SK-N-SH (cell line): Measurements from ENCODE around the gene POU2F1. TPM values are rescaled to one million over a fixed set of nuclear protein-coding genes. Genes with fewer than 3 reads are reported as not detected.

Experiments
- CTCF ChIA-PET: fragments of 300-600, 350-600 bp; formaldehyde crosslinking; extraction: SDS; loops from one replicate; lab custom pipeline; 2021; lab: Yijun Ruan, JAX
- POLR2A ChIA-PET: fragments of 350-600 bp; sonication (Branson Sonifier 250); formaldehyde crosslinking; extraction: SDS; loops from one replicate; lab custom pipeline; 2020; ENCODE audit warnings: antibody characterized with exemption, inconsistent platforms; lab: Yijun Ruan, JAX
- DNase-seq: peaks from one replicate; pipeline ENCODE4 v3.0.0; 2012
- H2AFZ ChIP-seq: fragments of 200-600 bp; sonication (generic); 2 replicates; pipeline ENCODE4 v1.8.1; 2016; ENCODE audit warnings: antibody characterized with exemption, mild to moderate bottlenecking, low read depth
- H3F3A ChIP-seq: fragments of 200-600 bp; sonication (generic); replicated peaks from 2 replicates; pipeline ENCODE3; 2016; ENCODE audit warnings: antibody characterized with exemption, mild to moderate bottlenecking; ENCODE audit not compliant: insufficient read depth
- H3K27ac ChIP-seq, 2 experiments: fragments of 200-500 bp in 1 of 2; fragments of 200-600 bp in 1 of 2; sonication (Bioruptor generic) in 1 of 2; sonication (generic), shearing (Covaris generic) in 1 of 2; 2 replicates each; pipeline versions ENCODE4 v1.5.1 to v1.6.1; 2014 to 2016; ENCODE audit warnings: low read depth in 2 of 2, inconsistent platforms in 1 of 2, low read length in 1 of 2, mild to moderate bottlenecking in 1 of 2, mixed read lengths in 1 of 2
- H3K27me3 ChIP-seq: fragments of 200-600 bp; sonication (generic), shearing (Covaris generic); 2 replicates; pipeline ENCODE4 v1.6.1; 2016; ENCODE audit warnings: mixed run types; ENCODE audit not compliant: insufficient read depth
- H3K36me3 ChIP-seq, 2 experiments: fragments of 200-500 bp in 1 of 2; fragments of 200-600 bp in 1 of 2; sonication (Bioruptor generic) in 1 of 2; sonication (generic) in 1 of 2; replicated peaks in 1 of 2; 2 replicates each; pipeline versions ENCODE3 to v1.5.1; 2014 to 2016; ENCODE audit warnings: low read length in 1 of 2, mild to moderate bottlenecking in 1 of 2; ENCODE audit not compliant: insufficient read depth in 2 of 2, control insufficient read depth in 1 of 2
- H3K4me1 ChIP-seq, 2 experiments: fragments of 200-500 bp in 1 of 2; fragments of 200-600 bp in 1 of 2; sonication (Bioruptor generic) in 1 of 2; sonication (generic), shearing (Covaris generic) in 1 of 2; 2 replicates each; pipeline versions ENCODE4 v1.5.1 to v1.6.1; 2014 to 2016; ENCODE audit warnings: low read depth in 1 of 2, low read length in 1 of 2, mixed run types in 1 of 2; ENCODE audit not compliant: insufficient read depth in 2 of 2, control insufficient read depth in 1 of 2
- H3K4me2 ChIP-seq: fragments of 200-600 bp; sonication (generic), shearing (Covaris generic); 2 replicates; pipeline ENCODE4 v1.6.1; 2017; ENCODE audit warnings: mixed run types
- H3K4me3 ChIP-seq, 2 experiments: fragments of 200-500 bp in 1 of 2; fragments of 200-600 bp in 1 of 2; sonication (Bioruptor generic) in 1 of 2; sonication (generic), shearing (Covaris generic) in 1 of 2; 2 replicates each; pipeline versions ENCODE4 v1.5.1 to v1.8.1; 2014 to 2016; ENCODE audit warnings: low read depth in 2 of 2, inconsistent platforms in 1 of 2, low read length in 1 of 2, mild to moderate bottlenecking in 1 of 2, mixed read lengths in 1 of 2, moderate library complexity in 1 of 2
- H3K79me2 ChIP-seq: fragments of 200-600 bp; sonication (generic); 2 replicates; pipeline ENCODE4 v1.8.1; 2017; ENCODE audit warnings: mild to moderate bottlenecking; ENCODE audit not compliant: insufficient read depth
- H3K9ac ChIP-seq: fragments of 200-600 bp; sonication (generic); 2 replicates; pipeline ENCODE4 v1.6.1; 2017; ENCODE audit warnings: mixed run types
- H3K9me2 ChIP-seq: fragments of 200-600 bp; sonication (generic); 2 replicates; pipeline ENCODE4 v1.6.1; 2017; ENCODE audit warnings: mixed run types
- H3K9me3 ChIP-seq: fragments of 200-600 bp; sonication (generic); 2 replicates; pipeline ENCODE4 v1.6.1; 2017; ENCODE audit warnings: mixed run types, mild to moderate bottlenecking, moderate library complexity
- H4K20me1 ChIP-seq: fragments of 200-600 bp; sonication (generic); 2 replicates; pipeline ENCODE4 v1.6.1; 2017; ENCODE audit warnings: mild to moderate bottlenecking, mixed run types; ENCODE audit not compliant: insufficient read depth
- EZH2phosphoT487 ChIP-seq: fragments of 200-600 bp; sonication (generic); IDR thresholded peaks from 2 replicates; pipeline ENCODE4 v1.6.1; 2017; ENCODE audit warnings: low read depth, mixed run types, mild to moderate bottlenecking, antibody characterized with exemption, moderate library complexity, borderline replicate concordance
- FOXJ3 ChIP-seq: sonication (generic); formaldehyde crosslinking; IDR thresholded peaks from 2 replicates; pipeline ENCODE4 v1.5.1; 2020; ENCODE audit warnings: mild to moderate bottlenecking, missing genetic modification reagents
- FOXM1 ChIP-seq: IDR thresholded peaks from 2 replicates; pipeline ENCODE4 v1.4.0; 2012; ENCODE audit warnings: low read depth, mild to moderate bottlenecking
- IRF3 ChIP-seq: fragments of 150-350 bp; IDR thresholded peaks from 2 replicates; pipeline ENCODE4 v1.6.1; 2016; ENCODE audit warnings: mild to moderate bottlenecking, low read depth, low read length
- MAX ChIP-seq: IDR thresholded peaks from 2 replicates; pipeline ENCODE4 v1.4.0; 2012; ENCODE audit warnings: low read depth
- MXI1 ChIP-seq: IDR thresholded peaks from 2 replicates; pipeline ENCODE4 v1.6.1; 2012; ENCODE audit warnings: mild to moderate bottlenecking, low read depth, low read length, improper control_type of control experiment
- NRF1 ChIP-seq: IDR thresholded peaks from 2 replicates; pipeline ENCODE4 v1.6.1; 2012; ENCODE audit warnings: low read depth, mild to moderate bottlenecking, low read length
- PBX3 ChIP-seq: IDR thresholded peaks from 2 replicates; pipeline ENCODE4; 2012
- POLR2AphosphoS5 ChIP-seq: IDR thresholded peaks from 2 replicates; pipeline ENCODE4 v1.6.1; 2012; ENCODE audit warnings: low read depth, low read length
- RFX5 ChIP-seq: IDR thresholded peaks from 2 replicates; pipeline ENCODE4 v1.6.1; 2012; ENCODE audit warnings: mild to moderate bottlenecking, improper control_type of control experiment, low read length
- SIN3A ChIP-seq: IDR thresholded peaks from 2 replicates; pipeline ENCODE4 v1.6.1; 2012; ENCODE audit warnings: low read depth, mild to moderate bottlenecking, low read length, moderate library complexity, borderline replicate concordance
- SMC3 ChIP-seq: IDR thresholded peaks from 2 replicates; pipeline ENCODE4 v1.6.1; 2012; ENCODE audit warnings: low read depth, low read length, improper control_type of control experiment
- TAF1 ChIP-seq: IDR thresholded peaks from 2 replicates; pipeline ENCODE4 v1.6.1; 2012; ENCODE audit warnings: low read depth, mild to moderate bottlenecking, low read length, moderate library complexity, borderline replicate concordance
- TCF12 ChIP-seq: IDR thresholded peaks from 2 replicates; pipeline ENCODE4 v1.4.0; 2012
- WGBS: methylation state at CpG from one replicate; pipeline ENCODE4 v1.1.6; 2017; ENCODE audit warnings: low lambda C conversion rate; 5-methylcytosine and 5-hydroxymethylcytosine counted together
- polyA plus RNA-seq, 3 experiments: library from polyadenylated mRNA; depleted of rRNA; stranded (reverse); fragments of >200 nt; gene quantifications; 2 replicates each; pipeline ENCODE4 v1.2.3, GENCODE V29; 2012
- TF ChIP-seq, protein P1 (sequence below): fragments of 150-350 bp; IDR thresholded peaks from 2 replicates; pipeline ENCODE4 v1.6.1; 2017; ENCODE audit warnings: antibody characterized with exemption, low read length, low read depth, borderline replicate concordance

POU2F1 gene
- polyA plus RNA-seq, 1 of the 3 experiments (the other 2 are of a cell fraction) = 1.2 TPM

DNA sequence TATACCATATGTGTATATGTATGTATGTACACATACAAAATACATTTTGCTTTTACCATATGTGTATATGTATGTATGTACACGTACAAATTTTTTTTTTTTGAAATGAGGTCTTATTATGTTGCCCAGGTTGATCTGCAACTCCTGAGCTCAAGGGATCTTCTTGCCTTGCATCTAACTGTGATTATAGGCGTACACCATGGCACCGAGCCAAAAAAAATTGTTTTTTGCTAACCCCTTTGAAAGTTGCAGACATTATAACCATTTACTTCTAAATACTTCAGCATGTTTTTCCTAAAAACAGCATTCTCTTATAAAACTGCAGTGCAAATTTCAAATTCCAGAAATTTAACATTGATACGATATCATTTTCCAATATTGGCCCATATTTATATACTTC, 147.0 kb downstream of the POU2F1 start (continued):
- no peak for TF ChIP-seq FOXJ3
- no peak for TF ChIP-seq FOXM1
- TF ChIP-seq NRF1 = no peak
- TF ChIP-seq SMC3 = no peak
- no peak for TF ChIP-seq PBX3

DNA sequence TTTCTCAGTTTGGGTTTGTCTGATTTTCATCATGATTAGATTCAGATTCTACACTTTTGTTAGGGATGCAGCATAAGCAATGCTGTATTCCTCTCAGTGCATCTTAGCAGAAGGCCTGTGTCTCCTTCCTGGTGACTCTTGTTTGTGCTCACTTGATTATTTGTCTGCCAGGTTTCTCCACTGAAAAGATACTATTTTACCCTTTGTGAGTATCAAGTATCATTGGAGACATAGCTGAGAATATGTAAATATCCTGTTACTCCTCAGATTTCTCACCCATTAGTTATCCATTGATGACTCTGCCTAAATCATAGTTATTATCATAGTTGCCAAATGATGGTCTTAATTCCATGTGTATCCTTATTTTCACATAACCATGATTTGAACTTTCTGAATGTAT, 148.5 kb downstream of the POU2F1 start:
- no peak overlapping the region; a peak in 1 of 4 replicates for H3K27ac ChIP-seq
- H3K27me3 ChIP-seq = no peaks in the 10 kb centered on the region
- CTCF ChIA-PET = interaction anchor here (0.7 kb wide), 1 partner anchor 32 kb away, joined by 3 read pairs; no protein-coding TSS in a partner anchor
- TF ChIP-seq IRF3 = no peak
- no peak for TF ChIP-seq SIN3A
- no peak for TF ChIP-seq EZH2phosphoT487
- TF ChIP-seq NRF1 = no peak
- H3K9me3 ChIP-seq = no peaks in the 10 kb centered on the region
- peaks cover 3 to 22% of the 10 kb centered on the region in 2 experiments for H3K36me3 ChIP-seq
- H3K9ac ChIP-seq = no peak overlapping the region
- H3K4me3 ChIP-seq = no peak overlapping the region
- no peaks in the 10 kb centered on the region for H3K9me2 ChIP-seq
- no peak for DNase-seq
- peaks cover 3% of the 10 kb centered on the region for H3F3A ChIP-seq
- POLR2A ChIA-PET = no interaction called here
- peaks cover 0 to 4% of the 10 kb centered on the region in 2 experiments; a peak in 2 of 4 replicates for H3K4me1 ChIP-seq
- H3K4me2 ChIP-seq = no peak overlapping the region
- H3K79me2 ChIP-seq = no peaks in the 10 kb centered on the region
- H2AFZ ChIP-seq = no peak overlapping the region
- no peaks in the 10 kb centered on the region for H4K20me1 ChIP-seq

DNA sequence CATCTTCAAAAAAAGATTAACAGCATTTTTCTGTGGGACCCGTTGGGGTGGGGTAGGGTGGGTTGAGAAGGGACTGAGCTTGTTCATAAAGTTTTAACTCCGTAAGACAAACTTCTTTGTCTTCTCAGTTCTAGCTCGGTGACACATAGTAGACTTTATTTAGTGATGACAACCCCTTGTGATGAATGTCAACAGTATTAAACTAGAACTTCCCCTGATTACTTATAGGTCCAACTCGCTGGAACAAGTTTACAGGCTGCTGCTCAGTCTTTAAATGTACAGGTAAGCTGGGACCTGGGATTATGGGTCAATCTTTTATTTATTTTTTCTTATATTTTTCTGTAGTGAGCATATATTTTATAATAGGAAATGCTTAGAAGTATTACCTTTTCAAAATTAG, 149.2 kb downstream of the POU2F1 start:
- no peaks in the 10 kb centered on the region for H3K9me2 ChIP-seq
- POLR2A ChIA-PET = no interaction called here
- H2AFZ ChIP-seq = no peak overlapping the region
- peaks cover 3 to 22% of the 10 kb centered on the region in 2 experiments for H3K36me3 ChIP-seq
- no peak overlapping the region for H3K4me2 ChIP-seq
- no peaks in the 10 kb centered on the region for H3K27me3 ChIP-seq
- H3K9me3 ChIP-seq = no peaks in the 10 kb centered on the region
- TF ChIP-seq POLR2AphosphoS5 = no peak
- no peak for TF ChIP-seq TAF1
- TF ChIP-seq PBX3 = no peak
- TF ChIP-seq MAX = no peak
- no peak for TF ChIP-seq IRF3
- TF ChIP-seq, protein P1, sequence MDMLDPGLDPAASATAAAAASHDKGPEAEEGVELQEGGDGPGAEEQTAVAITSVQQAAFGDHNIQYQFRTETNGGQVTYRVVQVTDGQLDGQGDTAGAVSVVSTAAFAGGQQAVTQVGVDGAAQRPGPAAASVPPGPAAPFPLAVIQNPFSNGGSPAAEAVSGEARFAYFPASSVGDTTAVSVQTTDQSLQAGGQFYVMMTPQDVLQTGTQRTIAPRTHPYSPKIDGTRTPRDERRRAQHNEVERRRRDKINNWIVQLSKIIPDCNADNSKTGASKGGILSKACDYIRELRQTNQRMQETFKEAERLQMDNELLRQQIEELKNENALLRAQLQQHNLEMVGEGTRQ = no peak
- no peak for TF ChIP-seq RFX5
- TF ChIP-seq TCF12 = no peak
- no peak for TF ChIP-seq MXI1
- peaks cover 3% of the 10 kb centered on the region for H3F3A ChIP-seq
- no peaks in the 10 kb centered on the region for H4K20me1 ChIP-seq
- CTCF ChIA-PET = no interaction called here
- WGBS = 95% methylated on average over 4 of the region's 4 CpGs
- H3K4me1 ChIP-seq = peaks cover 0 to 3% of the 10 kb centered on the region in 2 experiments; a peak in 2 of 4 replicates
- DNase-seq = no peak
- H3K4me3 ChIP-seq = no peak overlapping the region
- no peaks in the 10 kb centered on the region for H3K79me2 ChIP-seq
- H3K27ac ChIP-seq = no peak overlapping the region
- H3K9ac ChIP-seq = no peak overlapping the region
